Neural progenitor cell (in vitro differentiated cells): ENCODE results near the gene NFE2L2. TPM values are rescaled to one million over a fixed set of nuclear protein-coding genes. Genes with fewer than 3 reads are reported as not detected.

Experiments
- DNase-seq: peaks from one replicate; pipeline ENCODE4 v3.0.0-alpha.2; 2016; ENCODE audit warnings: low spot score
- H2AFZ ChIP-seq: fragments of 200-600 bp; sonication (generic); replicated peaks from 2 replicates; pipeline ENCODE4 v1.6.1; 2016; ENCODE audit warnings: antibody characterized with exemption
- H3F3A ChIP-seq: fragments of 200-600 bp; sonication (generic); 2 replicates; pipeline ENCODE4 v1.6.1; 2016; ENCODE audit warnings: antibody characterized with exemption, low read depth
- H3K27ac ChIP-seq: fragments of 200-600 bp; sonication (generic); 2 replicates; pipeline ENCODE4 v1.5.1; 2016; ENCODE audit warnings: mild to moderate bottlenecking
- H3K27me3 ChIP-seq: fragments of 200-600 bp; sonication (generic); 2 replicates; pipeline ENCODE4 v1.6.1; 2016; ENCODE audit warnings: mild to moderate bottlenecking, moderate library complexity
- H3K36me3 ChIP-seq: fragments of 200-600 bp; sonication (generic); 2 replicates; pipeline ENCODE4 v1.5.1; 2016
- H3K4me1 ChIP-seq: fragments of 200-600 bp; sonication (generic); 2 replicates; pipeline ENCODE4 v1.6.1; 2016; ENCODE audit warnings: mixed run types
- H3K4me2 ChIP-seq: fragments of 200-600 bp; sonication (generic); 2 replicates; pipeline ENCODE4 v1.6.1; 2016
- H3K4me3 ChIP-seq: fragments of 200-600 bp; sonication (generic); 2 replicates; pipeline ENCODE4 v1.5.1; 2016
- H3K79me2 ChIP-seq: fragments of 200-600 bp; sonication (generic); 2 replicates; pipeline ENCODE4 v1.6.1; 2016; ENCODE audit warnings: low read depth
- H3K9ac ChIP-seq: fragments of 200-600 bp; sonication (generic); 2 replicates; pipeline ENCODE4 v1.6.1; 2016
- H3K9me3 ChIP-seq: fragments of 200-600 bp; sonication (generic); 2 replicates; pipeline ENCODE4 v1.5.1; 2016; ENCODE audit warnings: low read depth
- H4K20me1 ChIP-seq: fragments of 200-600 bp; sonication (generic); 2 replicates; pipeline ENCODE4 v1.6.1; 2016; ENCODE audit warnings: low read depth
- H3K27ac Mint-ChIP-seq: 3 replicates; pipeline ENCODE4 v1.8.0; 2021; ENCODE audit warnings: mixed read lengths
- H3K27me3 Mint-ChIP-seq: 2 replicates; pipeline ENCODE4 v1.8.0; 2022; ENCODE audit warnings: low read depth, mild to moderate bottlenecking, inconsistent platforms, moderate library complexity, mixed read lengths; ENCODE audit not compliant: insufficient read depth
- H3K36me3 Mint-ChIP-seq: 3 replicates; pipeline ENCODE4 v1.8.0; 2021; ENCODE audit warnings: mixed read lengths
- H3K4me1 Mint-ChIP-seq: 3 replicates; pipeline ENCODE4 v1.8.0; 2021; ENCODE audit warnings: mixed read lengths
- H3K4me3 Mint-ChIP-seq: 3 replicates; pipeline ENCODE4 v1.8.0; 2021; ENCODE audit warnings: mild to moderate bottlenecking, moderate library complexity, mixed read lengths
- H3K9me3 Mint-ChIP-seq: 3 replicates; pipeline ENCODE4 v1.8.0; 2020; ENCODE audit warnings: mixed read lengths
- EZH2 ChIP-seq: fragments of 200-600 bp; sonication (generic); IDR thresholded peaks from 2 replicates; pipeline ENCODE4 v1.6.1; 2017; ENCODE audit warnings: antibody characterized with exemption, mild to moderate bottlenecking, moderate library complexity
- EZH2phosphoT487 ChIP-seq: fragments of 200-600 bp; sonication (generic); IDR thresholded peaks from 2 replicates; pipeline ENCODE4 v1.6.1; 2017; ENCODE audit warnings: antibody characterized with exemption
- total RNA-seq: library from RNA; depleted of rRNA; stranded (reverse); fragments of >200 nt; gene quantifications from 2 replicates; pipeline ENCODE4 v1.2.3, GENCODE V29; 2015; ENCODE audit warnings: low replicate concordance
- TF ChIP-seq, protein P1 (sequence below): fragments of 200-600 bp; sonication (generic); IDR thresholded peaks from 2 replicates; pipeline ENCODE4 v1.5.1; 2017; ENCODE audit warnings: antibody characterized with exemption, mild to moderate bottlenecking

NFE2L2 gene
- total RNA-seq, 1 donor from 2014 or later, result 17.7 TPM

DNA sequence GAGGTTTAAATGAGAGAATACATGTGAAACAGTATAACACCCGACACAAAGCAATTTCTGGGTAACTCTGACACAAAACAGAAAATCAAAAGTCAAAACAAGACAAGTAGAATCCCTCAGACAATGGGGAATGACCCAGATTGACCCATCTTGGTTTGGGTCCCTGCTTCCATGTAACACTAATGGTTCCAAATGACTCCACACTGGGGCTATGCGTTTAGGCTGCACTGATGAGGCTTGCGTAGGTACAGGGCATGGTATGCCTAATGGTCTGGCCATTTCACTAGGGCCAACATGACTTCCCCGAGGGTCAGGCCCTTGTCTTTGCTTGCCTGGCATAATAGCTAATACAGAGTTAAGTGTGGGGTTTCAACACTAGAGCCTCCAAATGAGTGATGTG lies 27.2 kb upstream of the NFE2L2 start:
- peaks cover 10% of the 10 kb centered on the region for H3K4me1 ChIP-seq
- DNase-seq, result no peak
- Mint-ChIP-seq H3K36me3 (peaks cover 2% of the 10 kb centered on the region), H3K27me3 (peaks cover 2% of the 10 kb centered on the region), H3K4me1 (peaks cover 7% of the 10 kb centered on the region), H3K9me3 (no peaks in the 10 kb centered on the region), H3K27ac (no peak overlapping the region), H3K4me3 (no peak overlapping the region)
- no peaks in the 10 kb centered on the region for H3K9me3 ChIP-seq
- no peaks in the 10 kb centered on the region for H3K27me3 ChIP-seq
- no peak overlapping the region for H3K4me3 ChIP-seq
- H3K79me2 ChIP-seq, result no peaks in the 10 kb centered on the region
- no peak overlapping the region for H2AFZ ChIP-seq
- peaks cover 4% of the 10 kb centered on the region for H3F3A ChIP-seq
- H3K9ac ChIP-seq, result no peak overlapping the region
- no peaks in the 10 kb centered on the region for H4K20me1 ChIP-seq
- H3K27ac ChIP-seq, result no peak overlapping the region
- H3K36me3 ChIP-seq, result no peaks in the 10 kb centered on the region
- no peak overlapping the region for H3K4me2 ChIP-seq
- no peak for TF ChIP-seq EZH2
- TF ChIP-seq EZH2phosphoT487, result no peak

DNA sequence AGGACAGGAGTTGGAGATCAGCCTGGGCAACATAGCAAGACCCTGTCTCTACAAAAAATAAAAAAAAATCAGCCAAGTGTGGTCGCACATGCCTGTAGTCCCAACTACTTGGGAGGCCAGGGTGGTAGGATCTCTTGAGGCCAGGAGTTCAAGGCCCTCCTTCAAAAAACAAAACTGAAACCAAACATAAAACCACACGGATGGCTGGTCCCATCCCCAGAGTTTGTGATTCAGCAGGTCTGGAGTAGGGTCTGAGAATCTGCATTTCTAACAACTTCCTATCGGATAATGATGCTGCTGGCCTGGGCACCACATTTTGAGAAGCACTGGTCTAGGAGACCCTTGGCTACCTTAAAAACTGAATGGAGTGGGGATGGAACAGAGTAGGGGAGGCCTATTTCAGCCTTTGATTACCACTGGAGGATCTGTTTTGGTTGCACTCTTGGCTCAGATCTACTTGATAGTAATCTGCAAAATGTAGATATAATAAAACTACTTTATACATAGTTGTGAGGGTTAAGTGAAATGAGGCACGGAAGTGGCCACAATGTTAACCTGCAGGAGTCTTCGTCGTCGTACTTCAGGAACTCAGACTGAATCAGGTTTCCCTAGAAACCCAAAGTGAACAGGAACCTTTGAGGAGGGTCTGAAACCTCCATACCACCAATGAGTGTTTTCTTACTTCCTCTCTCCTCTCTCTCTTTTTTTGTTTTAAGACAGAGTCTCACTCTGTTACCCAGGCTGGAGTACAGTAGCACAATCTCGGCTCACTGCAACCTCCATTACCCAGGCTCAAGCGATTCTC lies 25.5 kb upstream of the NFE2L2 start:
- H3K9ac ChIP-seq, result no peak overlapping the region
- H3K27ac ChIP-seq, result no peak overlapping the region
- Mint-ChIP-seq H3K27ac (no peak overlapping the region), H3K27me3 (peaks cover 2% of the 10 kb centered on the region), H3K4me3 (no peak overlapping the region), H3K36me3 (no peaks in the 10 kb centered on the region), H3K4me1 (no peaks in the 10 kb centered on the region), H3K9me3 (no peaks in the 10 kb centered on the region)
- H3K4me3 ChIP-seq, result no peak overlapping the region
- DNase-seq, result no peak
- no peaks in the 10 kb centered on the region for H3K27me3 ChIP-seq
- no peak overlapping the region for H3K4me2 ChIP-seq
- H4K20me1 ChIP-seq, result no peaks in the 10 kb centered on the region
- no peaks in the 10 kb centered on the region for H3K36me3 ChIP-seq
- H3K79me2 ChIP-seq, result no peaks in the 10 kb centered on the region
- TF ChIP-seq EZH2phosphoT487, result no peak
- TF ChIP-seq, protein P1, sequence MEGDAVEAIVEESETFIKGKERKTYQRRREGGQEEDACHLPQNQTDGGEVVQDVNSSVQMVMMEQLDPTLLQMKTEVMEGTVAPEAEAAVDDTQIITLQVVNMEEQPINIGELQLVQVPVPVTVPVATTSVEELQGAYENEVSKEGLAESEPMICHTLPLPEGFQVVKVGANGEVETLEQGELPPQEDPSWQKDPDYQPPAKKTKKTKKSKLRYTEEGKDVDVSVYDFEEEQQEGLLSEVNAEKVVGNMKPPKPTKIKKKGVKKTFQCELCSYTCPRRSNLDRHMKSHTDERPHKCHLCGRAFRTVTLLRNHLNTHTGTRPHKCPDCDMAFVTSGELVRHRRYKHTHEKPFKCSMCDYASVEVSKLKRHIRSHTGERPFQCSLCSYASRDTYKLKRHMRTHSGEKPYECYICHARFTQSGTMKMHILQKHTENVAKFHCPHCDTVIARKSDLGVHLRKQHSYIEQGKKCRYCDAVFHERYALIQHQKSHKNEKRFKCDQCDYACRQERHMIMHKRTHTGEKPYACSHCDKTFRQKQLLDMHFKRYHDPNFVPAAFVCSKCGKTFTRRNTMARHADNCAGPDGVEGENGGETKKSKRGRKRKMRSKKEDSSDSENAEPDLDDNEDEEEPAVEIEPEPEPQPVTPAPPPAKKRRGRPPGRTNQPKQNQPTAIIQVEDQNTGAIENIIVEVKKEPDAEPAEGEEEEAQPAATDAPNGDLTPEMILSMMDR, result no peak
- TF ChIP-seq EZH2, result no peak
- no peaks in the 10 kb centered on the region for H3K9me3 ChIP-seq
- no peaks in the 10 kb centered on the region for H3F3A ChIP-seq
- H2AFZ ChIP-seq, result no peak overlapping the region
- peaks cover 5% of the 10 kb centered on the region for H3K4me1 ChIP-seq

DNA sequence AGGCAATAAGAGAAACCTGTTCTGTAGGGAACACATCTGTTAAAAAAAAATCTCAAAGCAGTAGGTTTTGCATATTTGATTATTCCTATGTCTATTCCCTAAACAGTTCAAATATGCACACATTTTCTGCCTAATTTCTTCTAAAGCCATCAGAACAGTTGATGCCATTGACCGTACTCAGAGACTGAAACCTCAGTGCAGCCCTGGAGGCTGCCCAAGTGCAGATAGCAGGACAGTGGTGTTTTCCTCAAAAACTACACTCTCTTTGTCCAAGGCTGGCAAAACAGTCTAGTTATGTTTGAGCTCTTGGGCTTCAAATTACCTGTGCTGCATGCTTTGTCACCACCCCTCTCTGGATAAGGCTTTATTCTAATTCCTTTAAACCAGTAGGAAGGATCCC lies 23.3 kb upstream of the NFE2L2 start:
- Histone ChIP-seq H2AFZ (no peak overlapping the region), H3K79me2 (no peaks in the 10 kb centered on the region), H3K4me3 (no peak overlapping the region), H3K27me3 (no peaks in the 10 kb centered on the region), H3K4me1 (peaks cover 18% of the 10 kb centered on the region), H3K27ac (no peak overlapping the region), H3F3A (no peaks in the 10 kb centered on the region), H4K20me1 (peaks cover 3% of the 10 kb centered on the region), H3K9me3 (no peaks in the 10 kb centered on the region), H3K9ac (no peak overlapping the region), H3K36me3 (no peaks in the 10 kb centered on the region), H3K4me2 (no peak overlapping the region)
- Mint-ChIP-seq H3K27ac (no peak overlapping the region), H3K4me3 (no peak overlapping the region), H3K9me3 (no peaks in the 10 kb centered on the region), H3K36me3 (no peaks in the 10 kb centered on the region), H3K27me3 (peaks cover 2% of the 10 kb centered on the region), H3K4me1 (peaks cover 5% of the 10 kb centered on the region)
- TF ChIP-seq EZH2, result no peak
- TF ChIP-seq EZH2phosphoT487, result no peak
- TF ChIP-seq, protein P1, result no peak
- DNase-seq, result no peak
